NB4 (cell line): ENCODE measurements around the gene ANAPC1.
A peak's percentile ranks its signal among the peaks of the same experiment; 100 is the strongest.
"Not testable (repeated sequence)": the region's sequence is repeated elsewhere in the genome, so short reads cannot be mapped to it uniquely, and the experiment has no call there.

Experiments used
- DNase-seq: peaks from one replicate; pipeline ENCODE4 v3.0.0; 2010; ENCODE audit warnings: low read depth
- H3K4me3 ChIP-seq: one replicate; pipeline ENCODE4 v1.5.1; 2011; ENCODE audit warnings: mild to moderate bottlenecking, low read depth, low read length, moderate library complexity
- TF ChIP-seq, protein P1 (sequence below): IDR thresholded peaks from 2 replicates; pipeline ENCODE4 v1.6.1; 2011; ENCODE audit warnings: low read depth, low read length
- TF ChIP-seq, protein P2 (sequence below): IDR thresholded peaks from one replicate; pipeline ENCODE4 v1.5.1; 2012; ENCODE audit warnings: low read depth, low read length

ANAPC1 gene

GRCh38 chr2:111735838-111736721 lies 147.9 kb downstream of the ANAPC1 start:
- peak; percentile 66 for DNase-seq
- TF ChIP-seq, protein P1, sequence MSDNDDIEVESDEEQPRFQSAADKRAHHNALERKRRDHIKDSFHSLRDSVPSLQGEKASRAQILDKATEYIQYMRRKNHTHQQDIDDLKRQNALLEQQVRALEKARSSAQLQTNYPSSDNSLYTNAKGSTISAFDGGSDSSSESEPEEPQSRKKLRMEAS: 0 out of 2 replicates have a peak, but pooled peaks have one; percentile 6
- H3K4me3 ChIP-seq: peak overlapping the region; percentile 25

- DNase-seq: not testable (repeated sequence)
- peak overlapping the region; percentile 25 for H3K4me3 ChIP-seq
Observed at GRCh38 chr2:111735420-111735819, 148.6 kb downstream of the ANAPC1 start.

DNA sequence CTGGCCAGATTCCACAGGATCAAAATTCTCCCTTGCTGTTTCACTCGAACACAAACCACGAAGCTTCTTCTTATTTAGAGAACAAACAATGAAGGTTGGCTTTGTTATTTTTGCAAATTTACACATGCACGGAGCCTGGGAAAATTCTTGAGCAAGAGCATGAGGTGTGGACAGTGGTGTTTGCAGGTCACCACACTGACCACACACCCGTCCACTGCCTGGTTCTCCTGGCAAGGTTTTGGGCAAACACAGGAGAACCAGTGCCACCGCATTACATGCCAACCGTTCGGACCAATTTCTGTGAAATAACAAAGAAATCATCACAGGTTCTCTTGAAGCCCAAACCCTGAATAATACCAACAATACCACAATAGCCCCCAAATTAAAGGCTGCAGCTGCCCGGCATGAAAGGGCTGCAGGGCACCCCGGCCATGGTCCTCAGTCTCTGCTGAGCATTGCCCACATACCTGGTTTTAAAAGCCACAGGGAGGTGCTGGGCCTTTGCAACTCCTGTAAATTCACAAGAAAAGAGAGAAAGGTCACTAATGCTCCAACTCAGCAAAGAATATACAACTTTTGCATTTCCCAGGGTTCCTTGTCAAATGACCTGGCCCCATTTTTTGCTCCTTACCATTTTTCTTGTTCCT lies 154.1 kb downstream of the ANAPC1 start:
- not testable (repeated sequence) for DNase-seq, H3K4me3 ChIP-seq

GRCh38 chr2:111727611-111728110 lies 156.3 kb downstream of the ANAPC1 start:
- DNase-seq, H3K4me3 ChIP-seq: not testable (repeated sequence)

- not testable (repeated sequence) for H3K4me3 ChIP-seq
- peak; percentile 55 for DNase-seq
- TF ChIP-seq, protein P2, sequence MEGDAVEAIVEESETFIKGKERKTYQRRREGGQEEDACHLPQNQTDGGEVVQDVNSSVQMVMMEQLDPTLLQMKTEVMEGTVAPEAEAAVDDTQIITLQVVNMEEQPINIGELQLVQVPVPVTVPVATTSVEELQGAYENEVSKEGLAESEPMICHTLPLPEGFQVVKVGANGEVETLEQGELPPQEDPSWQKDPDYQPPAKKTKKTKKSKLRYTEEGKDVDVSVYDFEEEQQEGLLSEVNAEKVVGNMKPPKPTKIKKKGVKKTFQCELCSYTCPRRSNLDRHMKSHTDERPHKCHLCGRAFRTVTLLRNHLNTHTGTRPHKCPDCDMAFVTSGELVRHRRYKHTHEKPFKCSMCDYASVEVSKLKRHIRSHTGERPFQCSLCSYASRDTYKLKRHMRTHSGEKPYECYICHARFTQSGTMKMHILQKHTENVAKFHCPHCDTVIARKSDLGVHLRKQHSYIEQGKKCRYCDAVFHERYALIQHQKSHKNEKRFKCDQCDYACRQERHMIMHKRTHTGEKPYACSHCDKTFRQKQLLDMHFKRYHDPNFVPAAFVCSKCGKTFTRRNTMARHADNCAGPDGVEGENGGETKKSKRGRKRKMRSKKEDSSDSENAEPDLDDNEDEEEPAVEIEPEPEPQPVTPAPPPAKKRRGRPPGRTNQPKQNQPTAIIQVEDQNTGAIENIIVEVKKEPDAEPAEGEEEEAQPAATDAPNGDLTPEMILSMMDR: peak; percentile 8
Observed at GRCh38 chr2:111725742-111726141, 158.3 kb downstream of the ANAPC1 start.

GRCh38 chr2:111719610-111720009 lies 164.4 kb downstream of the ANAPC1 start:
- not testable (repeated sequence) for DNase-seq, H3K4me3 ChIP-seq
